ENCODE measurements around the gene BOLA2.
"Not testable (repeated sequence)": the region's sequence is repeated elsewhere in the genome, so short reads cannot be mapped to it uniquely, and the experiment has no call there.

Gene BOLA2

DNA sequence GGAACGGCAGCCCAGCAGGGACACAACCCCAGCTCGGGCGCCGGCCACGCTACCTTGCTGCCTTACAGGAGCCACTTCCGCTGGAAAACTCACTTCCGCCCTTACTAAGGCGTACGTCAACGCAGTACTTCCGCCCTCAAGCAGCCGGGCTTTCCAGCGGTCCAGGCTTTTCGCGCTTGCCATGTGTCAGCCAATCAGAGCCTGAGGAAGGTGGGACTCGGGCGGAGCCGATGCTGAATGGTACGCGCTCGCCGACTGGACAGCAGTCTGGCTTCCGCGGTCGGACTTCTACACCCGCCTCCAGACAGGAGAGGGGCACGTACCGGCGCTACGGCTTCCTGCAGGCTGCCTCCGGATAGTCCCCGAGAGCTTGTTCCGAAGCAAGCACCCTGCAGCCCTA is at the start of gene BOLA2, which contains the start of gene SLX1B:
Gene BOLA2, minus strand, starts transcription at position 83 of the 400 bp plus-strand sequence. CDS start 98 bp downstream, outside the sequence.
Gene SLX1B, plus strand, starts transcription at position 265 of the 400 bp plus-strand sequence.
- not testable (repeated sequence) for DNase-seq

DNA sequence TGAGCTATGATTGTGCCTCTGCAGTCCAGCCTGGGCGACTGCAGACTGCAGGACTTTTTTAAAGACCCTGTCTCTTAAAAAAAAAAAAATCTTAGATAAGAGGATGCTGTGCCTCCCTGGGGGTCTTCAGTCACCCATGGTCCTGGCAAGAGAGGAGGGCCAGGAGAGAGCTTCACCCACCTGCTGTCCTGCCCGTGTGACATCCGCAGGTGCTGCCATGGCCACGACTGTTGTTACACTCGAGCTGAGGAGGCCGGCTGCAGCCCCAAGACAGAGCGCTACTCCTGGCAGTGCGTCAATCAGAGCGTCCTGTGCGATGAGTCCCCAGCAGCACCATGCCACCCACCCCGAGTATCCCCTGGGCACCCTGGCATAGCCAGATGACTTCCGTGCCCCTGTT is 28.1 kb upstream of the BOLA2 start:
- not testable (repeated sequence) for DNase-seq

DNA sequence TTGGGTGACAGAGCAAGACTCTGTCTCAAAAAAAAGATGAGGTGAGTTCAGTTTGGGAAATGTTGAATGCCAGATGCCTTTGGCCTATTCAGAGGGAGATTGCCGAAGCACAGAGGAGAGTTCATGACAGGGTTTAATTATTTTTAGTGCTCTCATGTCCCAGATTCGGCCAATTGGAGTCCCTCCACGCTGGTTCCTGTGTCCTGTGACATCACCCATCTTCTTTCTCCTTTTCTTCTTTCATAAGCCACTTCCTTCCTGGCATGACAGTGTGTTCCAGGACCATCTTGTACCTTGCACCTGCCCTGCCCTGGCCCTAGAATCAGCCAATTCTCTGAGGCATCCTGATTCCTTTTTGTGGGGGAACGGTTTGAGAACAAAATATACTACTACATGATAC is 17.9 kb upstream of the BOLA2 start:
- DNase-seq = not testable (repeated sequence)

DNA sequence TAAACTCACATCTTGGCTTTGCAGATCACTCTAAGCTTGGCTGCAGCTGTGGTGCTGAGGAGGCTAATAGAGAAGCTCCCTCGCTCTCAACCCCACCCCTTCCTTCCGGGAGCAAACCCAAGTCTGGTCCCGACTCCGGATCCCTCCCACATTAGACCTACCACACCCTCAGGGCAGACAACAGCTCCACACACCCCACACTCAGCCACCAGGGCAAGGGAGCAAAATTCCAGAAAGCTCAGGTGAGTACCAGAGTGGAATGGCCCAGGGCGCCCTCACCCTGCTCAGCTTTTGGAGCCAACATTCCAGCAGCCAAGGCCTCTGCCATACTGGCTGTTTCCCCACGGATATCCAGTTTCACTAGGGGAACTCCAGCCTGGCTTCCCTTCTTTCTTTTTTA is 15.5 kb upstream of the BOLA2 start:
- not testable (repeated sequence) for DNase-seq

DNA sequence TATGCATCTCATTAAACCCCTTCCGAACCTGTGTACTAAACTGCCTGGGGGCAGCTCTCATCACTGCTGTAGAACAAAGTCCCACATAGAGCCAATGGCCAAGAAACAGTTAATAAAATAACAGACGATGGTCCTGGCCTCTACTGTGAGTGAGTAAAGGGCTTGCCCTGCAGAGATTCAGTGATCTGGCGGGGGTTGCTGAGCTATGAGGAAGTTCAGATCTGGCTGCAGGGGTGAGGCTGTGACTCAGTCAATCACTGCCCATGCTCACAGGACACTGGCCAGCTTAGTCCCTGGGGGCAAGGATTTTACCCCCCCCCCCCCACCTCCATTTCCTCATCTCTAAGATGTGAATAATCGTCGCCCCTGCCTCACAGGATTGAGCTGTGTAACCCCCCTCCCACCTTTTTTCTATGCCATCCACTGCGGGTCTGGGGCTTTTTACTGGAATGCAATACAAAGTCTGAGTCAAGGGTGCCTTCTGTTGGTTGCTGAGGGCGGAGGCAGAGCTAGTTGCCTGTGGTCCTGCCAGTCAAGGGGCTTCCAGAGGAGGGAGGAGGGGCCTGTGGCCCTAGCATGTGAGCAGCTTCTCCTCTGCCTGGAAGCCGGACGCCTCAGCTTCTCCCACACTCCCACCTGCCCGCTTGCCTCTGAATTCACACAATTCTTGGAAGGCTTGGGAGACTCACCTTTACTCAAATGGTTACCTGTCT is 13.7 kb upstream of the BOLA2 start:
- not testable (repeated sequence) for DNase-seq

DNA sequence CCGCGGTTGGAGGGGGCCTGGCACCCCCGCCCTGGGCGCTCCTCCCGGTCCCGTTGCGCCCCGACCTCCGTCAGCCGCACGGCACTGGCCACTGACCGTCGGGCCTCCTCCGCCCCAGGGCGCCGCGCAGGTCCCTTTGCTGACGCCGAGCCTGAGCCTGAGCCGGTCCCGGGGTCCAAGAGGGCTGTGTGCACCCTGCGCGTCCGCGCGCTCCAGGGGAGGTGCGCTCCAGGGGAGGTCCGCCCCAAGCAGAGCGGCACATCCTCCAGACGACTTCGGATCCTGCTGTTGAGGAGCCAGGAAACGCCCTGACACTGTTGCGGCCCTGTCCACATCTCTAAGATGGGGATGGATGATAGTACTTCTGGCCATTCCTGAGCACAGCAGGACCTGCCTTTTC is 12.8 kb upstream of the BOLA2 start:
- not testable (repeated sequence) for DNase-seq

DNA sequence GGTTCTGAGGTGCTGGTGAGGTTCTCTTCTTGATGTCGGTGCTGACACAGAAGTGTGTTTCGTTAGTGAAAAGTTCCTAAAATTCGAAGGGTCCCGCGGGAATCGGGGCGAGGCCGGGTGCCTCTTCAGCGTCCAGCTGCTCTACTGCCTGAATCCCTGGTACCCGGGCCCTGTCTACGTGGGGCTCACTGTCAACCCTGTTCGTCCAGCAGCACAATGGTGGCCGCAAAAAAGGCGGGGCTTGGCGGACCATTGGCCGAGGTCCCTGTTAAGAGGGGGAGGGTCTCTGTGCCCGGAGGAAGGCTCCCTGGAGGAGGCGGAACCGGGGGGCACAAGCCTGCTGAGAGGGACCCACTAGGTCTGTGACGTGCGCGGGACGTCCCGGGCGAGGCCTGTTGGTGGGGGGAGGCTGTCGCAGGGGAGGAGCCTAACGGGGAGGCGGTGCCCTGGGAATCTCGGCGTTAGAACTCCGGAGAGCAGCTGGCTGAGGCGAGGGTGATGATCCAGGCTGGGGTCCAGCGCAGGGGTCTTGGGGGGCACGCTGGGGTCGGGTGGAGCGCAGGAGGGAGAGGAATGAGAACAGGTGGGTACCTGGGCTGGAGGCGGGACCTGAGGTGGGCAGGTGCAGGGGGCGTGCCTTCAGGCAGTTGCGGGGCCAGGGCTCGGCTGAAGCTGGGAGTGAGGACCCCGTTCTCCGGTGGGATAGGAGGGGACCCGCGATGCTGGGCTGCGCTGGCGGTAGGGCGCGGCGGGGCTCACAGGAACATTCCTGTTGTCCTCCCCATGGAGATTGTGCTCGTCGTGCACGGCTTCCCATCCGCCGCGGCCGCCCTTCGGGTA is 12.1 kb upstream of the BOLA2 start:
- DNase-seq = not testable (repeated sequence)

DNA sequence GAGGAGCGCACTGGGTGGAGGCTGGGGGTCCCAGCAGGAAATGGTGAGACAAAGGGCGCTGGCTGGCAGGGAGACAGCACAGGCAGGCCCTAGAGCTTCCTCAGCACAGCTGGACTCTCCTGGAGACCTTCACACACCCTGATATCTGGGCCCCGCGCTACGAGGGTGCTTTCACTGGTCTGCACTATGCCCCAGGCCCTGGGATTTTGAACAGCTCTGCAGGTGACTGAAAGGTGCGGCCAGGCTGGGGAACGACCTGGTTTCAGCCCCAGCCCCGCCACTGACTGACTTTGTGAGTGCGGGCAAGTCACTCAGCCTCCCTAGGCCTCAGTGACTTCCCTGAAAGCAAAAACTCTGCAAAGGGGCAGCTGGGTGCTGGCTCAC is 6.5 kb upstream of the BOLA2 start:
- not testable (repeated sequence) for DNase-seq

DNA sequence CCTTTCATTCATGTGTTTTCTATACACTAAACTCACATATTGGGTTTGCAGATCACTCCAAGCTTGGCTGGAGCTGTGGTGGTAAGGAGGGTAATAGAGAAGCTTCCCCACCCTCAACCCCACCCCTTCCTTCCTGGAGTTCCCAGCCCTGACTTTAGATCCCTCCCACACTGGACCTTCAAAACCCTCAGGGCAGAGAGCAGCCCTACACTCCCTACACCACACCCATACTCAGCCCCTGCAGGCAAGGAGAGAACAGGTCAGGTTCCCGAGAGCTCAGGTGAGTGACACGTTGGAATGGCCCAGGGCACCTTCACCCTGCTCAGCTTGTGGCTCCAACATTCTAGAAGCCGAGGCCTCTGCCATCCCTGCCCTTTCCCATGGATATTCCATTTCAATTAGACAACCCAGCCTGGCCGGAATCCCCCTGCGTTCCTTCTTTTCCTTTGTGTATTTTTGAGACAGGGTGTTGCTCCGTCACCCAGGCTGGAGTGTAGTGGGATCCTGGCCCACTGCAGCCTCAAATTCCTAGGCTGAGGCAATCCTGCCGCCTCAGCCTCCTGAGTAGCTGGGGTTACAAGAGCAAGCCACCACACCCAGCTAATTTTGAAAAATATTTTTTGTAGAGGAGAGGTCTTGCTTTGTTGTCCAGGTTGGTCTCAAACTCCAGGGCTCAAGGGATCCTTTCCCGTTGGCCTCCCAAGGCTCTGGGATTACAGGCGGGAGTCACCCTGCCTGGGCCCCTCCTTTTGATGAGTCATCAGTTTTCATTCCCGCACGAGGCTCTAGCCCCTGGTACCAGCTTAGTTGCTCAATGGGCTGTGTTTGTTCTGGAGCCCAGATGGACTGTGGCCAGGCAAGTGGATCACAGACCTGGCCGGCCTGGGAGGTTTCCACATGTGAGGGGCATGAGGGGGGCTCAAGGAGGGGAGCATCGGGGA is 5.8 kb upstream of the BOLA2 start, which contains the start of gene SULT1A4:
Gene SULT1A4, plus strand, starts transcription at position 208 of the 941 bp plus-strand sequence. CDS start 1,473 bp downstream, outside the sequence.
- DNase-seq = not testable (repeated sequence)

DNA sequence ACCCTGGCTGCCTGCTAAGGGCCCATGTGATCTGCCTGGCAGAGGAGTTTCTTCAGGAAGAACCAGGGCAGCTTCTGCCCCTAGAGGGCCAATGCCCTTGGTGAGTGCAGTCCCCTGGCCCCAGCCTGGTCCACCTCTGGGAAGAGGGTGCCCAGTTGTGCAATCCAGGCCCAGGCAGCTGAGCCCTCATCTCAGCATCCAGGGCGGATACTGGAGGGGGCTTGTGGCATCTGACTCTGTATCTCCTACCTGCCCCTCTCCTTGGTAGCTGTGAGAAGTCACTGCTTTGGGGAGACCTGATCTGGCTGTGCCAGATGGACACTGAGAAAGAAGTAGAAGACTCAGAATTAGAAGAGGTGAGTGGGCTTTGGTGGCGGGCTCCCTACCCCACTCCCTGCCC is 3.5 kb upstream of the BOLA2 start:
- not testable (repeated sequence) for DNase-seq

DNA sequence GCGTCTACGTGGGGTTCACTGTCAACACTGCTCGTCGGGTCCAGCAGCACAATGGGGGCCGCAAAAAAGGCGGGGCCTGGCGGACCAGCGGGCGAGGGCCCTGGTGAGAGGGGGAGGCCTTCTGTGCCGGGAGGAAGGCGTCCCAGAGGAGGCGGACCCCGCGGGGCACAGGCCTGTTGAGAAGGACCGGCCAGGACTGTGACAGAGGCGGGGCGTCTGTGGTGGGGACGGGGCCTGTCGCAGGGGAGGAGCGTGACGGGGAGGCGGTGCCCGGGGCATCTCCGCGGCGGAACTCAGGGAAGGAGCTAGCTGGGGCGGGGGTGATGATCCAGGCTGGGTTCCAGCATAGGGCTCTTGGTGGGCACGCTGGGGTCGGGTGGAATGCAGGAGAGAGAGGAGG is 677 bp upstream of the BOLA2 start:
- not testable (repeated sequence) for DNase-seq

DNA sequence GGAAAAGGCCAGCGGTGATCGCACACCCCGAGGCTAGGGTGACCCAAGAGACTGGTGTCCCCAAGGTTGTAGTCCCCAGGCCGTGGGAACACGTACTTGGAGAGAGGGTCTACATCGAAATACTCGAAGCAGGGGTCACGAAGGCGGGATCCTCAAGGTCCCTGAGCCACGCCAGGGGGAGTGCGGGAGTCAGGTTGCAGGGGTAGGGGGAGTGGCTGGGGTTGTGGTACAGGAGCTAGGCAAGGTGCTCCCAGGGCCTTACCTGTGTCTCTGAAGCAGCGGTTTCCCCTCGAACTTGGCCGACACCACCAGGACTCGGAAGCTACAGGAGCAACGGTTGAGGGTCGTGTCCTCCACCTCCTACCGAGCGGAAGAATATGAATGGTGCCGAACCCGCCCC is 397 bp downstream of the BOLA2 start:
- not testable (repeated sequence) for DNase-seq

DNA sequence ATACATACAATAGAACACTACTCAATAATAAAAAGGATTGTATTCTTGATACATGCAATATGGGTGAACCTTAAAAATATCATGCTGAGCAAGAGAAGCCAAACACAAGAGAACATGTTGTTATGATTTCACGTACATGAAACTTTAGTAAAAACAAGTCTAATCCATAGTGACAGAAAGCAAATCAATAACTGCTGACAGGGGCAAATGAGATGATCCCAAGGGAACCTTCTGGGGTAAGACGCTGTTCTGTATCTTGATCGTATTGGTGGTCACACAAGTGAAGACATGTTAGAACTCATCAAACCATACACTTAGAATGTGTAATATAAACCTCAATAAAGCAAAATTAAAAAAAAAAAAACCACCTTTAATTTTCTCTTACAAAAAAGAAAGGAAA is 28.8 kb downstream of the BOLA2 start:
- not testable (repeated sequence) for DNase-seq

DNA sequence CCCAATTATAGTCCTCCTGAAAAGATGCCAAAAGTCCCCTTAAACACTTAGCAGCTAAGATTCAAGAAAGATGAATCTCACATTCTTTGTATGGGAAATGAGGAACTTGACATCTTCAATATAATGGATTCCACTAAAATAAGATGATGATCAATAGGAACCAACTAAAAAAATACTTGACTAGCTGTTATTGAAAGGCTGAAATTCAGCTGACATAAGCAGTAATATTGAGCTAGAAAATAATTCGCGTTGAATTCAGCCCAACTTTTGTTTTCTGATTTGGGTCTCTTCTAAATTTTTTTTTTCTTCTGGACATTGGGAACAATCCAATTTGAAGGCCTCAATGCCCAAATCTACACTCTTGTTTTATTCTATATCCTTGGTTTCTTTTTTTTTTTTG is 30.6 kb downstream of the BOLA2 start:
- not testable (repeated sequence) for DNase-seq

DNA sequence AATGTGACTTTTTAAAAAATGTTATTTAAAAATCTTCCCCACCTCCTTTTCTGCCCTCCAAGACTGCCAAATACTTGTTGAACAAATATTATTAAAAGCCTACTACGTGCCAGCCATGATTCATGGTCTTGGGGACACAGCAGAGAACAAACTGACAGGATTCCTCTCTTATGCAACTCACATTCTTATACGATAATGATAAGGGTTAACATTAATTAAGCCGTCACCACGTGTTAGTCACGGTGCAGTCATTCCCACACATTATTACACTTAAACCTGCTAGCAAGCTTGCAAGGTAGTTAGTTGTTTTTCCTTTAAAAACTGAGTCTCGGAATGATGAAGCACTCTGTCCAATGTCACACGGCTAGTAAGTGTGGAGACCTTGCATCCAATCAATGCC is 48.9 kb downstream of the BOLA2 start:
- not testable (repeated sequence) for DNase-seq
